ENCODE results near the gene KCNJ15. TPM values are rescaled to one million over a fixed set of nuclear protein-coding genes. Genes with fewer than 3 reads are reported as not detected.
"Not testable (repeated sequence)": the region's sequence is repeated elsewhere in the genome, so short reads cannot be mapped to it uniquely, and the experiment has no call there.

The KCNJ15 gene
- total RNA-seq, 1 donor from 2014 or later: 0.46 TPM

GRCh38 chr21:38242061-38242460, 14.7 kb upstream of the KCNJ15 start:
- DNase-seq (ENCODE audit: missing footprints): no peak
- intact Hi-C loops (cut with DNase I): loop anchor here (5.0 kb wide), 1 partner anchor 160 kb away; no protein-coding TSS in a partner anchor
- ATAC-seq: no peak

DNA sequence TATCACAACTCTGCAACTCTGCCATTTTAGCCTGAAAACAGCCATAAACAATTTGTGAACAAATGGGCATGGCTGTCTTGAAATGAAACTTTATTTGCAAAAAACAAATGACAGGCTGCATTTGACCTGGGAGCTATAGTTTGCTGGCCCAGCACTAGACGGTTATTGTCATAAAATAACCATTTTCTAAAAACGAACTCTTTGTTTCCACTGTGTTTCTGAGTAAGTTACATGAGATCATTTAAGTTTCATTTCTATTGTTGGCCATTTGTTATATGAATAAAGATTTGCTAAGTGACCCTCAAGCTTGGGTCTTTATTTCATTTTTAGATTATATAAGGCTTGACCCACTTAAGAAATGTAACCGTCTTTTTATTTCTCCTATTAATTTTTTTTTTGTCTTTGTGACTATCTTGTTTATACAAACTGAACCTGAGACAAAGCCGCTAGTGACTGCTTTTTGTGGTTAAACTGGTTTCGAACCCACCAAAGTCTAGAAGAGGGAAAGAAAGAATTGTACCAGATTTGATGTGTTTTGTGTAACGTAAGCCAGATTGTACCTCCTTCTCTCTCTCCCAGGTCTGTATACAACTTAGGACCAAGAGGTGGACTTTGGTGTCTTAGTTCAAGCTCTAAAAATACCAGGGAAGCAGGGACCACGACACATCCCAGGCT, 12.9 kb upstream of the KCNJ15 start:
- no peak for DNase-seq (ENCODE audit: missing footprints)

GRCh38 chr21:38244407-38244787, 12.4 kb upstream of the KCNJ15 start:
- ATAC-seq (no peak), DNase-seq (ENCODE audit: missing footprints) (no peak)
- intact Hi-C loops (cut with DNase I): loop anchor here (5.0 kb wide), 1 partner anchor 162 kb away; no protein-coding TSS in a partner anchor

More for the DNA sequence above, 12.9 kb upstream of the KCNJ15 start:
- no peak for ATAC-seq
- intact Hi-C loops (cut with DNase I): loop anchor here (5.0 kb wide), 1 partner anchor 162 kb away; no protein-coding TSS in a partner anchor

DNA sequence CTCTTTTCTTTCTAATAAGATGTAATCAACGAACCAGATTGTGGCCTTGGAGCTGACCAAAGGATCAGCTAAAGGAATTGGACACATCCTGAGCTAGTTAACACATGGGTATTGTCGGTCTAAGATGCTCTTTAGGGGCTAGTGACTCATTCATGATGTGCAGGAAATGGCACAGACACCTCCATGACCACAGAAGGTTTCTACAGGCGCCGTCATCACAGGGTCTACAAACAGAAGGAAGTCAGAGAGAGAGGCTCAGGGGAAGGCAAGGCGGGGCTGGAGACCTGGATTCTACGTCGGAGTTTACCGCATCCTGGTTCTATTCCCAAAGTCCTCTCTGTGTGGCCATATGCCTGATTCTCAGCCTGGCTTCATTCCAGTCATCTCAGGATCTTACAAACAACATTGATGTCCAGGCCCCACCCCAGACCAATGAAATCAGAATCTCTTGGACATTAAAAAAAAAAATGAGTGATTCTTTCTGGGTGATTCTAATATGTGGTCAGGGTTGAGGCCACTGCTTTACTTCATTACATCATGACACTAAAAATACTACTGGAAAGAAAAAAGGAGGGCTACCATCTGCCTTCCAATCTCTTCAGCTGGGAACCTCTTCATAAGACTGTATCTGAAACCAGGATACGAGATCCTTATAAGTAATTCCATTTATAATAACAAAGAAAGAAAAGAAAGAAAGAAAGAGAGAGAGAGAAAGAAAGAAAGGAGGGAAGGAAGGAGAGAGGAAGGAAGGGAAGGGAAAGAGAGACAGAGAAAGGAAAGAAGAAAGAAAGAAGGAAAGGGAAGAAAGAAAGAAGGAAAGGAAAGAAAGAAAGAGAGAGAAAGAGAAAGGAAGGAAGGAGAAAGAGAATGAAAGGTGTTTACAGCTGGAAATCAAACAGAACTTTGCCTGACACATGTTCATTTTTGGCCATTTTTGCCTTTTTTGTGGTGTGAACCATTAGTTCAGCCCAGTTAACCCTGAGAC, 11.6 kb upstream of the KCNJ15 start:
- DNase-seq (ENCODE audit: missing footprints) (no peak), ATAC-seq (no peak)
- intact Hi-C loops (cut with DNase I): loop anchor here (5.0 kb wide), 1 partner anchor 163 kb away; no protein-coding TSS in a partner anchor

GRCh38 chr21:38246511-38246910, 10.3 kb upstream of the KCNJ15 start:
- DNase-seq (ENCODE audit: missing footprints): no peak
- no peak for ATAC-seq
- intact Hi-C loops (cut with DNase I): no loop called here

DNA sequence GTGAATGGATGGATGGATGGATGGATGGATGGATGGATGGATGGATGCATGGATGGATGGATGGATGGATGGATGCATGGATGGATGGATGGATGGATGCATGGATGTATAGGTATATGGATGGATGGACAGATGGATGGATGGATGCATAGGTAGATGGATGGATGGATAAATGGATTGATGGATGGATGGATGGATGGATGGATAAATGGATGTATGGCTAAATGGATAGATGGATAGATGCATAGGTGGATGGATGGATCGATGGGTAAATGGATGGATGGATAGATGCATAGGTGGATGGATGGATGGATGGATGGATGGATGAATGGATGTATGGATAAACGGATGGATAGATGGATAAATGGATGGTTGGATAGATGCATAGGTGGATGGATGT, 9.7 kb upstream of the KCNJ15 start:
- intact Hi-C loops (cut with DNase I); DNase-seq (ENCODE audit: missing footprints); ATAC-seq: not testable (repeated sequence)

GRCh38 chr21:38247738-38248510, 8.9 kb upstream of the KCNJ15 start:
- ATAC-seq (no peak), DNase-seq (ENCODE audit: missing footprints) (no peak)
- intact Hi-C loops (cut with DNase I): no loop called here

DNA sequence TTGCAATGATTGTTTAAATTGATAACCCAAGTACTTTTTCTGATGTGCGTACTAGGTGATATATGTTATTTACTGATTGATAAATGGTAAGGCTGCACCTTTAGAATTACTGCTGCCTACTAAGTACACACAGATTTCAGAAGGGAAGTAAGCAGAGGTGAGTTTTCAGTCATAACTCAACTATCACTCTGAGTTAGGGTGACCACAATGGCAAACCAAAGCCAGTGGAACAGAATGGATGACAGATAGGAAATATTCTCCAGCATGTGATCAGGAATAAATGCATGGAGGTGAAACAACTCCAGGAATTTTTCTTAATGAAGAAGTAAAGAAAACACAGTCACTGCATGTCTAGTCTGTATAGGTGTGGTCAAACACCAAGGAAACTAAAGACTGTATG, 7.5 kb upstream of the KCNJ15 start:
- intact Hi-C loops (cut with DNase I): no loop called here
- no peak for DNase-seq (ENCODE audit: missing footprints)
- no peak for ATAC-seq

GRCh38 chr21:38249696-38250278, 7.0 kb upstream of the KCNJ15 start:
- DNase-seq (ENCODE audit: missing footprints) (no peak), ATAC-seq (no peak)
- intact Hi-C loops (cut with DNase I): no loop called here

DNA sequence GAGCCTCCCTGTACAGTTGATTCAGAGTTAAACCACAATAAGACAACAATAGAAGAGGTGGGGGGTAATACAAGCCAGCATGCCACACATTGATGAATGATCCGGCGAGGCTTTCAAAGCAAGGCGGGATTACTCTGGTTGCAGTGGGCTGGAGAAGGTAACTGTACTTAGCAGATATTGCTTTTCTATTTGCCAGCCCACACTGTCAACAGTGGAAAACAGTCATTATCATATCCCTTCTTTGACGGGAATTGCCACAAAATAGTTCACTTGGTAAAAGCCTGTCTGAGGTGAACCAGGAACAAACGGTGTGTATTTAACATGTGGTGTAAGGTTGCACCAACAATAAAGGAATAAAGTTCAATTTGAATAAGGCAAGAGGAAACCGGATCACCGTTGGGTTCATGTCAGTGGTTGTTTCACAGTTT, 5.8 kb upstream of the KCNJ15 start:
- intact Hi-C loops (cut with DNase I): no loop called here
- DNase-seq (ENCODE audit: missing footprints) (no peak), ATAC-seq (no peak)

- ATAC-seq (no peak), DNase-seq (ENCODE audit: missing footprints) (no peak)
- intact Hi-C loops (cut with DNase I): no loop called here
Measured at GRCh38 chr21:38254970-38255369, 1.8 kb upstream of the KCNJ15 start.

- no peak for ATAC-seq
- intact Hi-C loops (cut with DNase I): no loop called here
- DNase-seq (ENCODE audit: missing footprints): no peak
Measured at GRCh38 chr21:38255571-38256117, 1.1 kb upstream of the KCNJ15 start.

- ATAC-seq: no peak
- intact Hi-C loops (cut with DNase I): no loop called here
Measured at GRCh38 chr21:38257667-38258066, 876 bp downstream of the KCNJ15 start.

GRCh38 chr21:38258521-38259485, 2.0 kb downstream of the KCNJ15 start:
- no peak for ATAC-seq
- intact Hi-C loops (cut with DNase I): no loop called here
- no peak for DNase-seq (ENCODE audit: missing footprints)

More at GRCh38 chr21:38257667-38258066, 876 bp downstream of the KCNJ15 start:
- DNase-seq (ENCODE audit: missing footprints): no peak

DNA sequence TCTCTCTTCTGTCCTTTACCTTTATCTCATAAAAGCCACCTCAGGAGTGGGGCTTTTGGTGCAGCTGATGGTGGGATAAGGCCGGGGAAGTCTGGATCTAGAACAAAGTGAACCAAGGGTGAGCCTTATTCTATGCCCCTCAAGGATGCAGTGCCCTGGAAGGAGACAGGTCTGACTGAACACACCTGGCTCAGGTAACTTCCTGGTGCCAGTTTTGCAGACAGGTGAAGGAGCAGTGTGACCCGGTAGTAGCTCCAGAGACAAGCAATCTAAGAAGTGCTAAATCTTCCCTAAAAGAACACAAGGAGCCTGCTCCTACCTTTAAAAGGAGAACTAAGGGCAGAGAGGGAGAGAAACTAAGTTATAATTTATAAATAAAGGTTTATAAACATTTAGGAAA, 2.9 kb downstream of the KCNJ15 start:
- ATAC-seq: no peak
- intact Hi-C loops (cut with DNase I): no loop called here
- DNase-seq (ENCODE audit: missing footprints): no peak

GRCh38 chr21:38260426-38260825, 3.6 kb downstream of the KCNJ15 start:
- intact Hi-C loops (cut with DNase I): no loop called here
- DNase-seq (ENCODE audit: missing footprints): no peak
- no peak for ATAC-seq

DNA sequence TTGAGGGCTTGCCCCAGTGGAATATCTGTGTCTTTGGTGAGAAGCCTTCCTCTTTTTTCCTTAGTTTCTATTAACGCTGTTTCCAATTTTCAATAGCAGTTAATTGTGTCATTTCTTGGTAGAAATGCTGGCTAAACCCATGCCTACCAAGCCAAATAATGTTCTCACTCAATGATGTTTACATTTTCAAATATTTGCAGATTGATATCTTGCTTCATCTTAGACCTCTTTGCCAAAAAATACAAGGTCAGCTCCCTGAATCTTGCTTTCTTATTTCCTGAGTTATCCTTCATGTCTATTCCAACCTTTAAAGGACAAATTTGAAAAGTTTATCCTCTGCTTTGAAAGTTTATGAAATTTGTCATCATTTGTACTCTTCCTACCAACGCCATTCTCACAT, 5.1 kb downstream of the KCNJ15 start:
- ATAC-seq (no peak), DNase-seq (ENCODE audit: missing footprints) (no peak)
- intact Hi-C loops (cut with DNase I): no loop called here

All from Right ventricle myocardium inferior (tissue), 1 donor.